ENCODE measurements around the gene ZNF285. TPM values are rescaled to one million over a fixed set of nuclear protein-coding genes. Genes with fewer than 3 reads are reported as not detected.

ZNF285 gene
- total RNA-seq = 5.3 and 6.8 TPM in 2 replicates
- long read RNA-seq, full-length matches to known transcripts = 26 of 34 reads
- long read RNA-seq, partial matches to known transcripts = 0 of 34 reads
- long read RNA-seq, other reads (novel, unspliced or antisense) = 8 of 34 reads

DNA sequence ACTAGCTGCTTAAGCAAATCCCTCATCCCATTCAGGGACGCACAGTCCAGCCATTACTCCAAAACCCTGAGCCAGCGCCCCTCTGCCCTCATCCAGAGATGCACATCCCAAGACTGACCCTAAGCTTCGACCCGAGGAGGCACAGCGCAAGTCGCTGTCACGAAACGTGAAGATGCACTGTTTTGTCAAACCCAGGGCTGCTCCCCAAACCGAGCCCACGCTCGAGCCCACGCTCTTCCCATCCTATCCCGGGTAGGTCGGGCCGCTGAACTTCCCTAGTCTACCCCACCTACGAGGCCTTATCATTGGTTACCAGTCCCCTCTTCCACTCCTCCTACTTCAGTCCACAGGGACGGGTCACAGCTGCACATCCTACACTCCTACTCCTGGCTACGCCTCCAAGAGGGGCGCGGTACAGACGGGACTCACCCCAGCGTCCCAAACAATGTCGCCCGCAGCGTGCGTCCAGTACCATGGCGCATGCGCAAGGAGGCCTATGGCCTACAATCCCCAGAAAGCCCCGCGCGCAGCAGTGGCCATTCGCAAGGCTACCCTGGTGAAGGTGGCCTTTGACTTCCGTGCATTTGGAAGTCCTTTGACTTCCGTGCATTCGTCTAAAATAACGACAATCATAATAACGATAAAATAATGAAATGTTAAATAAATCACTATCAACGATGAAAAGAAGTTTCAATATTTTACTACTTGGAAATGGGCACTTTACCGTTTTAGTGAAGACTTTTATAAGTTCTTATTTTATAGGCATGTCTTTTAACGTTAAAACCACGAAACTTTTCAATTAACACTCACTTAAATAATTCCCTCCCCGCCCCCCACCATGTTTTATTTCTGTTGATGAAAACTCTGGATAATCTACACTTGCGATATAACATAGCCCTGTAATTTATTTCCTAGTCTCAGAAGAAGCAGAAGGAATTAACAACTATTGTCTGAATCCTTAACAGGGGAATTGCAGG is at the start of gene ZNF285:
Gene ZNF285 (minus strand): TSS at position 470 of the 977 bp plus-strand sequence. CDS start 4,395 bp downstream, outside the sequence.
- H3K36me3 Mint-ChIP-seq (ENCODE audit: unreplicated experiment) = peaks cover 16% of the 10 kb centered on the region
- H3K4me3 Mint-ChIP-seq (ENCODE audit: unreplicated experiment) = peak within 1 kb of the TSS; percentile 99
- peak within 1 kb of the TSS; percentile 89 for H3K27ac Mint-ChIP-seq (ENCODE audit: unreplicated experiment)
- TF ChIP-seq, protein P1, sequence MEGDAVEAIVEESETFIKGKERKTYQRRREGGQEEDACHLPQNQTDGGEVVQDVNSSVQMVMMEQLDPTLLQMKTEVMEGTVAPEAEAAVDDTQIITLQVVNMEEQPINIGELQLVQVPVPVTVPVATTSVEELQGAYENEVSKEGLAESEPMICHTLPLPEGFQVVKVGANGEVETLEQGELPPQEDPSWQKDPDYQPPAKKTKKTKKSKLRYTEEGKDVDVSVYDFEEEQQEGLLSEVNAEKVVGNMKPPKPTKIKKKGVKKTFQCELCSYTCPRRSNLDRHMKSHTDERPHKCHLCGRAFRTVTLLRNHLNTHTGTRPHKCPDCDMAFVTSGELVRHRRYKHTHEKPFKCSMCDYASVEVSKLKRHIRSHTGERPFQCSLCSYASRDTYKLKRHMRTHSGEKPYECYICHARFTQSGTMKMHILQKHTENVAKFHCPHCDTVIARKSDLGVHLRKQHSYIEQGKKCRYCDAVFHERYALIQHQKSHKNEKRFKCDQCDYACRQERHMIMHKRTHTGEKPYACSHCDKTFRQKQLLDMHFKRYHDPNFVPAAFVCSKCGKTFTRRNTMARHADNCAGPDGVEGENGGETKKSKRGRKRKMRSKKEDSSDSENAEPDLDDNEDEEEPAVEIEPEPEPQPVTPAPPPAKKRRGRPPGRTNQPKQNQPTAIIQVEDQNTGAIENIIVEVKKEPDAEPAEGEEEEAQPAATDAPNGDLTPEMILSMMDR (IDR thresholded peaks at IDR 0.05) = no peak
- DNase-seq (ENCODE audit: extremely low spot score, unreplicated experiment) = peak; percentile 98
- no peaks in the 10 kb centered on the region for H3K27me3 Mint-ChIP-seq (ENCODE audit: unreplicated experiment)
- peaks cover 13% of the 10 kb centered on the region for H3K4me1 Mint-ChIP-seq (ENCODE audit: unreplicated experiment)
- peaks cover 25% of the 10 kb centered on the region for H3K9me3 Mint-ChIP-seq (ENCODE audit: unreplicated experiment)

DNA sequence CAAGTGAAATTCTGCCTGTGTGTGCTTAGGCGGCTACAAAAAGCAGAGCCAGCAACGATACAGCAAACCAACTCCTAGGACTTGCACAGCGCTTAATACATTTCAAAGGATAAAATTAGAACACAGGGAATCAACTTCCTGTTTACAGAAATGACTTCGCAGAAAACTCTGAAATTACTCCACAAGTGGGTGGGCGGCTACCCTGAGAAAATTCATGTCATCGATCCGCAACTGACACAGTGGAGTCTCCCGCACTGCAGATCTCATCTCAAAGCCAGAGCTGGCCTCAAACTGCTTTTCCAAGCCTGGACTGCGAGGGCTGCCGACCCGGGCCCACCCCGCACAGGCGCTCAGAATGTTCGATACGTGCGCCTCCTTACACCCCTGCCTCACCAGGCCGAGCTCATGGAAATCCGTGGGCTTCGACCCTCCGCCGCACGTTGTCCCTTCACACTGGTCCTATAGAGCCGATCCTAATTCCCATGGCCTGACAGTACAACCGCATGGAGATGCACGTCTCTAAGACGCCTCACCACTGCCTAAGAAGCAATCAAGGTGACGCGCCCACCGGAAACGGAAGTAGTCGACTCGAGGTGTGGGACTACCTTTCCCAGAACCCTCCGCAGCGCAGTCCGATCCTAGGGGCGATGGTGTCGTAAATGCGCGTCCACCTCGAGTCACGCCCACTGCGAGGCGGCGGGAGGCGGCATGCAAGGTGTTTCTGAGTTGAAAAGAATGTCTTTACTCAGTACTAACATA is 46.7 kb upstream of the ZNF285 start, which contains the start of gene ZNF229:
Gene ZNF229 (minus strand): TSS at position 557 of the 759 bp plus-strand sequence. CDS start 5,625 bp downstream, outside the sequence.
- TF ChIP-seq, protein P1 (IDR thresholded peaks at IDR 0.05) = no peak
- H3K36me3 Mint-ChIP-seq (ENCODE audit: unreplicated experiment) = peaks cover 24% of the 10 kb centered on the region
- peaks cover 5% of the 10 kb centered on the region for H3K4me1 Mint-ChIP-seq (ENCODE audit: unreplicated experiment)
- no peaks in the 10 kb centered on the region for H3K27me3 Mint-ChIP-seq (ENCODE audit: unreplicated experiment)
- peak; percentile 89 for DNase-seq (ENCODE audit: extremely low spot score, unreplicated experiment)
- peak within 1 kb of the TSS; percentile 81 for H3K27ac Mint-ChIP-seq (ENCODE audit: unreplicated experiment)
- peaks cover 59% of the 10 kb centered on the region for H3K9me3 Mint-ChIP-seq (ENCODE audit: unreplicated experiment)
- peak within 1 kb of the TSS; percentile 94 for H3K4me3 Mint-ChIP-seq (ENCODE audit: unreplicated experiment)

- Mint-ChIP-seq H3K4me3 (ENCODE audit: unreplicated experiment) (no peak overlapping the region), H3K27me3 (ENCODE audit: unreplicated experiment) (no peaks in the 10 kb centered on the region), H3K9me3 (ENCODE audit: unreplicated experiment) (peaks cover 40% of the 10 kb centered on the region), H3K4me1 (ENCODE audit: unreplicated experiment) (no peaks in the 10 kb centered on the region), H3K36me3 (ENCODE audit: unreplicated experiment) (peaks cover 30% of the 10 kb centered on the region), H3K27ac (ENCODE audit: unreplicated experiment) (no peak overlapping the region)
- TF ChIP-seq, protein P1 (IDR thresholded peaks at IDR 0.05) = no peak
- DNase-seq (ENCODE audit: extremely low spot score, unreplicated experiment) = no peak
These were observed 37.0 kb upstream of the ZNF285 start for GRCh38 chr19:44438441-44438840.

GRCh38 chr19:44435441-44435840 is 34.0 kb upstream of the ZNF285 start:
- Mint-ChIP-seq H3K4me1 (ENCODE audit: unreplicated experiment) (no peaks in the 10 kb centered on the region), H3K36me3 (ENCODE audit: unreplicated experiment) (peaks cover 46% of the 10 kb centered on the region), H3K27me3 (ENCODE audit: unreplicated experiment) (no peaks in the 10 kb centered on the region), H3K27ac (ENCODE audit: unreplicated experiment) (no peak overlapping the region), H3K4me3 (ENCODE audit: unreplicated experiment) (no peak overlapping the region), H3K9me3 (ENCODE audit: unreplicated experiment) (peaks cover 46% of the 10 kb centered on the region)
- no peak for DNase-seq (ENCODE audit: extremely low spot score, unreplicated experiment)
- TF ChIP-seq, protein P1 (IDR thresholded peaks at IDR 0.05) = no peak
